HepG2 (cell line): Measurements from ENCODE around the gene SOX9. TPM values are rescaled to one million over a fixed set of nuclear protein-coding genes. Genes with fewer than 3 reads are reported as not detected.
A peak's percentile ranks its signal among the peaks of the same experiment; 100 is the strongest.

Source experiments
- FOXC1 ChIP-seq: sonication (generic); formaldehyde crosslinking; IDR thresholded peaks from 2 replicates; pipeline ENCODE4 v1.8.0; 2022; ENCODE audit warnings: mild to moderate bottlenecking, missing genetic modification reagents, borderline replicate concordance
- FOXO4 ChIP-seq: sonication (generic); formaldehyde crosslinking; conservative IDR thresholded peaks from 2 replicates; pipeline ENCODE4 v1.8.1; 2023; ENCODE audit warnings: missing genetic modification reagents
- HINFP ChIP-seq: sonication (generic); formaldehyde crosslinking; IDR thresholded peaks from 2 replicates; pipeline ENCODE4 v1.4.0; 2020; ENCODE audit warnings: low read depth, mild to moderate bottlenecking, missing genetic modification reagents
- HNF1B ChIP-seq: sonication (generic); formaldehyde crosslinking; IDR thresholded peaks from 2 replicates; pipeline ENCODE4 v1.5.1; 2020; ENCODE audit warnings: mild to moderate bottlenecking, moderate library complexity, missing genetic modification reagents
- HOXA7 ChIP-seq: sonication (generic); formaldehyde crosslinking; IDR thresholded peaks from 2 replicates; pipeline ENCODE4 v1.8.1; 2022; ENCODE audit warnings: mild to moderate bottlenecking, missing genetic modification reagents, moderate library complexity
- KLF6 ChIP-seq: IDR thresholded peaks from 2 replicates; pipeline ENCODE4 v1.8.0; 2016; ENCODE audit warnings: missing biosample characterization, missing genetic modification reagents
- MEIS2 ChIP-seq: sonication (generic); formaldehyde crosslinking; IDR thresholded peaks from 2 replicates; pipeline ENCODE4 v1.9.0; 2021; ENCODE audit warnings: mild to moderate bottlenecking, missing genetic modification reagents
- NFE2L2 ChIP-seq: fragments of 150-350 bp; IDR thresholded peaks from 2 replicates; pipeline ENCODE4 v1.6.1; 2014; ENCODE audit warnings: low read length
- PRDM15 ChIP-seq: sonication (generic); formaldehyde crosslinking; IDR thresholded peaks from 2 replicates; pipeline ENCODE4 v1.4.0; 2020; ENCODE audit warnings: missing genetic modification reagents
- TFE3 ChIP-seq: IDR thresholded peaks from 2 replicates; pipeline ENCODE4 v1.6.1; 2016
- ZFP90 ChIP-seq: sonication (generic); formaldehyde crosslinking; IDR thresholded peaks from 2 replicates; pipeline ENCODE4 v1.8.0; 2022; ENCODE audit warnings: missing genetic modification reagents, mild to moderate bottlenecking, inconsistent platforms, borderline replicate concordance
- ZFX ChIP-seq: sonication (generic); formaldehyde crosslinking; IDR thresholded peaks from 2 replicates; pipeline ENCODE4 v1.4.0; 2020; ENCODE audit warnings: mild to moderate bottlenecking, low read depth, missing genetic modification reagents, moderate library complexity
- ZNF33A ChIP-seq: sonication (generic); formaldehyde crosslinking; IDR thresholded peaks from 2 replicates; pipeline ENCODE4 v1.5.1; 2020; ENCODE audit warnings: missing genetic modification reagents, mild to moderate bottlenecking, moderate library complexity, borderline replicate concordance
- ZNF484 ChIP-seq: sonication (generic); formaldehyde crosslinking; IDR thresholded peaks from 2 replicates; pipeline ENCODE4 v1.5.1; 2020; ENCODE audit warnings: mild to moderate bottlenecking, low read depth, missing genetic modification reagents, borderline replicate concordance
- polyA plus RNA-seq, 8 experiments: library from polyadenylated mRNA; depleted of rRNA in 3 of 8; stranded (reverse) in 7 of 8; unstranded in 1 of 8; fragments of >200 nt; fragmentation: Illumina TruSeq in 4 of 8; extraction: Trizol in 4 of 8; gene quantifications; 2 replicates each; pipeline versions ENCODE4 v1.2.1 to v1.2.3, GENCODE V29; 2011 to 2016; ENCODE audit warnings: low read depth in 4 of 8, missing spikeins in 1 of 8, mixed read lengths in 1 of 8; ENCODE audit not compliant: insufficient read depth in 1 of 8
- total RNA-seq, 5 experiments: library from RNA; depleted of rRNA; stranded (reverse); fragments of >200 nt; fragmentation: Illumina TruSeq; extraction: Trizol; gene quantifications; 2 replicates each; pipeline ENCODE4 v1.2.3, GENCODE V29; 2016; ENCODE audit warnings: low read depth in 1 of 5
- TF ChIP-seq, protein P1 (sequence below): sonication (generic); formaldehyde crosslinking; IDR thresholded peaks from 2 replicates; pipeline ENCODE4 v1.4.0; 2020; ENCODE audit warnings: missing genetic modification reagents, mild to moderate bottlenecking, borderline replicate concordance

The SOX9 gene
- total and polyA plus RNA-seq, 2 of the 13 experiments (the other 11 are each of a cell fraction or from before 2014, with no cell fraction given), result 16.1 to 27.6 TPM

DNA sequence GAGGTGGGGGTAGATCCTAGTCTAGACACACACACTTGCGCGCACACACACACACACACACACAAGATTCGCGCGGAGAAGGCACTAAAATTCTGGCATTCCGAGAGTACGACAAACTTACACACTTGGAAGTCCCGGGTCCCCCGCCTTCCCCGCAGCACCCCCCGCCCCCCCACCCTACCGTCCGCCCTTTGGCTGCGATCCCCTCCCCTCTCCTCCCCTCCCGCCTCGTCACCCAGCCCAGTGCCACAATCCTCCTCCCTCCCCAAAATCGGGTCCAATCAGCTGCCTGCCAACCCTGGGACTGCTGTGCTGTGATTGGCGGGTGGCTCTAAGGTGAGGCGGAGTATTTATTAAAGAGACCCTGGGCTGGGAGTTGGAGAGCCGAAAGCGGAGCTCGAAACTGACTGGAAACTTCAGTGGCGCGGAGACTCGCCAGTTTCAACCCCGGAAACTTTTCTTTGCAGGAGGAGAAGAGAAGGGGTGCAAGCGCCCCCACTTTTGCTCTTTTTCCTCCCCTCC, at the start of gene SOX9 (continued):
- TF ChIP-seq PRDM15 (CRISPR knock-in tag) (0 out of 2 replicates have a peak, but pooled peaks have one; percentile 56), ZNF33A (CRISPR knock-in tag) (no peak), FOXO4 (no peak), ZNF484 (CRISPR knock-in tag) (no peak), TFE3 (CRISPR knock-in tag) (peak; percentile 63), MEIS2 (CRISPR knock-in tag) (peak; percentile 24; the same call in 1 of the 2 replicates), KLF6 (CRISPR knock-in tag) (peak; percentile 67; the same call in 1 of the 2 replicates), ZFX (CRISPR knock-in tag) (no peak), HNF1B (0 out of 2 replicates have a peak, but pooled peaks have one; percentile 65), HINFP (no peak), NFE2L2 (no peak), FOXC1 (CRISPR knock-in tag) (no peak), ZFP90 (0 out of 2 replicates have a peak, but pooled peaks have one; percentile 80), HOXA7 (no peak)
- TF ChIP-seq, protein P1, sequence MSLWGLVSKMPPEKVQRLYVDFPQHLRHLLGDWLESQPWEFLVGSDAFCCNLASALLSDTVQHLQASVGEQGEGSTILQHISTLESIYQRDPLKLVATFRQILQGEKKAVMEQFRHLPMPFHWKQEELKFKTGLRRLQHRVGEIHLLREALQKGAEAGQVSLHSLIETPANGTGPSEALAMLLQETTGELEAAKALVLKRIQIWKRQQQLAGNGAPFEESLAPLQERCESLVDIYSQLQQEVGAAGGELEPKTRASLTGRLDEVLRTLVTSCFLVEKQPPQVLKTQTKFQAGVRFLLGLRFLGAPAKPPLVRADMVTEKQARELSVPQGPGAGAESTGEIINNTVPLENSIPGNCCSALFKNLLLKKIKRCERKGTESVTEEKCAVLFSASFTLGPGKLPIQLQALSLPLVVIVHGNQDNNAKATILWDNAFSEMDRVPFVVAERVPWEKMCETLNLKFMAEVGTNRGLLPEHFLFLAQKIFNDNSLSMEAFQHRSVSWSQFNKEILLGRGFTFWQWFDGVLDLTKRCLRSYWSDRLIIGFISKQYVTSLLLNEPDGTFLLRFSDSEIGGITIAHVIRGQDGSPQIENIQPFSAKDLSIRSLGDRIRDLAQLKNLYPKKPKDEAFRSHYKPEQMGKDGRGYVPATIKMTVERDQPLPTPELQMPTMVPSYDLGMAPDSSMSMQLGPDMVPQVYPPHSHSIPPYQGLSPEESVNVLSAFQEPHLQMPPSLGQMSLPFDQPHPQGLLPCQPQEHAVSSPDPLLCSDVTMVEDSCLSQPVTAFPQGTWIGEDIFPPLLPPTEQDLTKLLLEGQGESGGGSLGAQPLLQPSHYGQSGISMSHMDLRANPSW (CRISPR knock-in tag), result no peak
